NB4 (cell line): ENCODE data around the gene UST.

ENCODE experiments used
- DNase-seq: peaks from one replicate; pipeline ENCODE4 v3.0.0; 2010; ENCODE audit warnings: low read depth
- H3K4me3 ChIP-seq: one replicate; pipeline ENCODE4 v1.5.1; 2011; ENCODE audit warnings: mild to moderate bottlenecking, low read depth, low read length, moderate library complexity
- CTCF ChIP-seq: IDR thresholded peaks from one replicate; pipeline ENCODE4 v1.5.1; 2012; ENCODE audit warnings: low read depth, low read length
- MAX ChIP-seq: IDR thresholded peaks from 2 replicates; pipeline ENCODE4 v1.6.1; 2011; ENCODE audit warnings: low read depth, low read length
- MYC ChIP-seq: IDR thresholded peaks from 2 replicates; pipeline ENCODE4 v1.6.1; 2011; ENCODE audit warnings: low read depth, low read length
- POLR2A ChIP-seq: IDR thresholded peaks from 2 replicates; pipeline ENCODE4 v1.6.1; 2011; ENCODE audit warnings: mild to moderate bottlenecking; ENCODE audit not compliant: insufficient read length; ENCODE audit errors: extremely low read depth

UST gene

GRCh38 chr6:148904896-148905870 is 158.4 kb downstream of the UST start:
- H3K4me3 ChIP-seq: no peak overlapping the region
- TF ChIP-seq MYC (no peak), POLR2A (no peak), CTCF (no peak), MAX (no peak)
- no peak for DNase-seq

GRCh38 chr6:148905901-148906300 is 159.1 kb downstream of the UST start:
- TF ChIP-seq MYC (no peak), POLR2A (no peak), MAX (no peak), CTCF (no peak)
- no peak overlapping the region for H3K4me3 ChIP-seq
- DNase-seq: no peak

- no peak overlapping the region for H3K4me3 ChIP-seq
- TF ChIP-seq MYC (no peak), MAX (no peak), CTCF (no peak), POLR2A (no peak)
- no peak for DNase-seq
Measured at GRCh38 chr6:148906386-148906785, 159.6 kb downstream of the UST start.

- no peak for DNase-seq
- no peak for TF ChIP-seq CTCF
- TF ChIP-seq MAX: no peak
- no peak for TF ChIP-seq POLR2A
- no peak for TF ChIP-seq MYC
- H3K4me3 ChIP-seq: no peak overlapping the region
Measured at GRCh38 chr6:148907573-148907972, 160.7 kb downstream of the UST start.

- H3K4me3 ChIP-seq: no peak overlapping the region
- DNase-seq: no peak
- TF ChIP-seq CTCF: no peak
- TF ChIP-seq MYC: no peak
- no peak for TF ChIP-seq MAX
- no peak for TF ChIP-seq POLR2A
Measured at GRCh38 chr6:148912252-148912651, 165.4 kb downstream of the UST start.
